CMK (cell line): Measurements from ENCODE around the gene DNAJC5G.
"Not testable (repeated sequence)": the region's sequence is repeated elsewhere in the genome, so short reads cannot be mapped to it uniquely, and the experiment has no call there.

Source experiments
- DNase-seq: peaks from one replicate; pipeline ENCODE4 v3.0.0-alpha.2; 2010; ENCODE audit warnings: low read depth

DNAJC5G gene

GRCh38 chr2:27281855-27282559, 6.8 kb downstream of the DNAJC5G start, which contains the start of gene TRIM54:
TSS of gene TRIM54 (plus strand) at chr2:27282429. CDS start at chr2:27282732, 303 bp downstream.
- no peak for DNase-seq

GRCh38 chr2:27282892-27283291, 7.7 kb downstream of the DNAJC5G start:
- DNase-seq = no peak

- DNase-seq = no peak
Measured at GRCh38 chr2:27284996-27285395, 9.8 kb downstream of the DNAJC5G start.

GRCh38 chr2:27285481-27285880, 10.2 kb downstream of the DNAJC5G start:
- no peak for DNase-seq

GRCh38 chr2:27288610-27289009, 13.4 kb downstream of the DNAJC5G start:
- no peak for DNase-seq

GRCh38 chr2:27290549-27290948, 15.3 kb downstream of the DNAJC5G start:
- no peak for DNase-seq

- no peak for DNase-seq
Measured at GRCh38 chr2:27291865-27292264, 16.6 kb downstream of the DNAJC5G start.

- no peak for DNase-seq
Measured at GRCh38 chr2:27294928-27295327, 19.7 kb downstream of the DNAJC5G start.

- no peak for DNase-seq
Measured at GRCh38 chr2:27296481-27296880, 21.2 kb downstream of the DNAJC5G start.

- no peak for DNase-seq
Measured at GRCh38 chr2:27297195-27297594, 22.0 kb downstream of the DNAJC5G start.

- no peak for DNase-seq
Measured at GRCh38 chr2:27298391-27299080, 23.3 kb downstream of the DNAJC5G start.

- DNase-seq = not testable (repeated sequence)
Measured at GRCh38 chr2:27300606-27301005, 25.4 kb downstream of the DNAJC5G start.

GRCh38 chr2:27303093-27304025, 28.1 kb downstream of the DNAJC5G start:
- peak; percentile 52 for DNase-seq

- no peak for DNase-seq
Measured at GRCh38 chr2:27304488-27305240, 29.4 kb downstream of the DNAJC5G start.

- no peak for DNase-seq
Measured at GRCh38 chr2:27305516-27305915, 30.3 kb downstream of the DNAJC5G start.

GRCh38 chr2:27306136-27306535, 30.9 kb downstream of the DNAJC5G start:
- no peak for DNase-seq

GRCh38 chr2:27306573-27307286, 31.5 kb downstream of the DNAJC5G start:
- no peak for DNase-seq

GRCh38 chr2:27307287-27307544, 32.0 kb downstream of the DNAJC5G start:
- DNase-seq = no peak

- no peak for DNase-seq
Measured at GRCh38 chr2:27307545-27308358, 32.5 kb downstream of the DNAJC5G start.

GRCh38 chr2:27308359-27308881, 33.2 kb downstream of the DNAJC5G start, which contains the start of gene UCN:
TSS of gene UCN (minus strand) at chr2:27308445. CDS start at chr2:27307895, 550 bp downstream.
- no peak for DNase-seq
